Omental fat pad (tissue), 4 donors: ENCODE results near the gene ZDHHC21. TPM values are rescaled to one million over a fixed set of nuclear protein-coding genes. Genes with fewer than 3 reads are reported as not detected.

Experiments used
- ATAC-seq: fragments of 150-250 bp; one replicate; pipeline ENCODE4 v1.9.1; 2016; ENCODE audit warnings: mild to moderate bottlenecking, moderate library complexity; ENCODE audit not compliant: low FRiP score
- DNase-seq: peaks from one replicate; pipeline ENCODE4 v3.0.0-alpha.2; 2019; ENCODE audit warnings: low spot score
- total RNA-seq, 4 donors: library from RNA; depleted of rRNA; stranded (reverse); fragments of >200 nt; gene quantifications; one replicate each; pipeline ENCODE4 v1.1.0, GENCODE V29; 2016
- TF ChIP-seq, protein P1 (sequence below), 3 donors: fragments of 450-650 bp; IDR thresholded peaks; one replicate each; pipeline ENCODE4 v1.5.1; 2016 to 2017; ENCODE audit warnings: antibody characterized with exemption in 3 of 3, mild to moderate bottlenecking in 3 of 3, moderate library complexity in 2 of 3

ZDHHC21 gene
- total RNA-seq, 4 donors from 2014 or later = 7.7 to 11.2 (median 8.3) TPM

DNA sequence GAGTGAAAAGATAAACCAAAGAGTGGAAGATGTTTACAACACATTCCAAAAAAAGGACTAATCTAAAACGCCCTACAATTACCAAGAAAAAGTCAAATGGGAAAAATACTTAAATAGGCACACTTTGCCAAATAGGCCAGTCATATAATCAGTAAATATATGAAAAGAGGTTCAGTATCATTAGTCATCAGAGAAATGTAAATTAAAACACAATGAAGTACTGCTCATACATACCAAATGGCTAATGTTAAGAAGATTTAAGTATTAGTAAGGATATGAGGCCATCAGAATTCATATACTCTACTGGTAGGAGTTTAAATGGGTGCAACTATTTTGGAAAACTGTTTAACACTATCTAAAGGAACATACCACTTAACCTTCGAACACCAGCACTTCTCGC, 47.6 kb downstream of the ZDHHC21 start:
- no peak for DNase-seq
- TF ChIP-seq, protein P1, sequence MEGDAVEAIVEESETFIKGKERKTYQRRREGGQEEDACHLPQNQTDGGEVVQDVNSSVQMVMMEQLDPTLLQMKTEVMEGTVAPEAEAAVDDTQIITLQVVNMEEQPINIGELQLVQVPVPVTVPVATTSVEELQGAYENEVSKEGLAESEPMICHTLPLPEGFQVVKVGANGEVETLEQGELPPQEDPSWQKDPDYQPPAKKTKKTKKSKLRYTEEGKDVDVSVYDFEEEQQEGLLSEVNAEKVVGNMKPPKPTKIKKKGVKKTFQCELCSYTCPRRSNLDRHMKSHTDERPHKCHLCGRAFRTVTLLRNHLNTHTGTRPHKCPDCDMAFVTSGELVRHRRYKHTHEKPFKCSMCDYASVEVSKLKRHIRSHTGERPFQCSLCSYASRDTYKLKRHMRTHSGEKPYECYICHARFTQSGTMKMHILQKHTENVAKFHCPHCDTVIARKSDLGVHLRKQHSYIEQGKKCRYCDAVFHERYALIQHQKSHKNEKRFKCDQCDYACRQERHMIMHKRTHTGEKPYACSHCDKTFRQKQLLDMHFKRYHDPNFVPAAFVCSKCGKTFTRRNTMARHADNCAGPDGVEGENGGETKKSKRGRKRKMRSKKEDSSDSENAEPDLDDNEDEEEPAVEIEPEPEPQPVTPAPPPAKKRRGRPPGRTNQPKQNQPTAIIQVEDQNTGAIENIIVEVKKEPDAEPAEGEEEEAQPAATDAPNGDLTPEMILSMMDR (IDR thresholded peaks at IDR 0.05) = no peak
- no peak for ATAC-seq

DNA sequence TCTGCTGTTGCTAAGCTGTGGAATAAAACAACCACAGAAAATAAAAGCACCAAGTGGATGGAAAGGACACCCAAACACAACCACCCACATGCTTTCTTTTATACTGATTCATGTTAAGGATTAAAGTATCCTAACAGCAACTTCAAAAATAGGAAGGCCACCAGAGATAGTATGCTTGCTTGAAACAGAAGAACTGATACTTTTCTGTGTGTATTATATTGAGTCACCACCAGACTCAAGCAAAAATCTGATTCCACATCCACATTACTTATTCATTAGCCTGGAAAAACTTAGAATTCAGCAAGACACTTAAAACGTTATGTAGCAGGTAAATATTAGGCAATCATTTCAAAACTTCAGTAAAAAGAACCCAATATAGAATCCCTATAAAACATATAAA, 52.3 kb downstream of the ZDHHC21 start:
- ATAC-seq = no peak
- DNase-seq = no peak
- TF ChIP-seq, protein P1 (IDR thresholded peaks at IDR 0.05) = no peak

DNA sequence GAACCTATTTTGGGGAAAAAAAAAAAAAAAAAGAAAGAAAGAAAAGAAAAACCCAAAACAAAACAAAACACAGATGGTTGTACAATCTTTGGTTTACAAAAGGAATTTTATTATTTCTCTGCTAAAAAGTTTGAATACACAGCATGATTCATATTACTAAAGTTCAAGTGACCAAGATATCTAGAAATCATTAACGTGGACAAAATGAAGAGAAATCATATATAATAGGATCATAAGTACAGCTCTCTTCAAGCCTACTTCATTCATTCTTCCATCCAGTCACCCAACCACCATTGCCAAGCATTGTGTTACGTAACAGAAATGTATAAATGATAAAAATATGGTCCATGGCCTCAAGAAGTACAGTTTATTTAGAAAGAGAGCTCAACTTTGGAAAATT, 52.9 kb downstream of the ZDHHC21 start:
- TF ChIP-seq, protein P1 (IDR thresholded peaks at IDR 0.05) = no peak
- ATAC-seq = no peak
- DNase-seq = no peak

DNA sequence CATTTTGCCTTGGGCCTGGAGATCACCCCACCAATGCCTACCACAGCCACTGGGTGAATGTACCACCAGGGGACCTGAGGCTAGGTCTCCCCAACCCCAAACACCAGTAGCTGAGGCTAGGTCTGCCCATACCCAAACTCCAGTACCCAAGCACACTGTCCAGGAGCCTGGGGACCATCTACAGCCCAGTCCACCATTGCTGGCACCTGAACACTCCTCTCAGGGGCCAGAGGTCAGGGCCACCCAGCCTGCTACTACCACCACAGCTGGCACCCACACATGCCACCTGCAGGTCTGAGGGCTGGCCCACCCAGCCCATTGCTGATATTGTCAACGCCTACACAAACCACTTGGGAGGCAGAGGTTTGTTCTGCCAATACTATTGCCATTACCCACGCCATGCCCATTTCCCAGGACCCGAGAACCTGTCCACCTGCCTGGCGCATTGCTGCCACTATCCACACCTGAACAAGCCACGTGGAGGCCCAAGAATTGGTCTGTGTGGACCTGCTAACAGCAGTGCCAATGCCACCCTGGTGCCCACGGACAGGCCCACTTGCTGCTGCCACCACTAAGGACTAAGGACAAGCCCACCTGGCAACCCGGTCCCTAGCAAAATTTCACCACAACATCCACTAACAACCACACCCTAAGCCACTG, 59.2 kb downstream of the ZDHHC21 start:
- ATAC-seq (no peak), DNase-seq (no peak)
- TF ChIP-seq, protein P1 (IDR thresholded peaks at IDR 0.05) = no peak

DNA sequence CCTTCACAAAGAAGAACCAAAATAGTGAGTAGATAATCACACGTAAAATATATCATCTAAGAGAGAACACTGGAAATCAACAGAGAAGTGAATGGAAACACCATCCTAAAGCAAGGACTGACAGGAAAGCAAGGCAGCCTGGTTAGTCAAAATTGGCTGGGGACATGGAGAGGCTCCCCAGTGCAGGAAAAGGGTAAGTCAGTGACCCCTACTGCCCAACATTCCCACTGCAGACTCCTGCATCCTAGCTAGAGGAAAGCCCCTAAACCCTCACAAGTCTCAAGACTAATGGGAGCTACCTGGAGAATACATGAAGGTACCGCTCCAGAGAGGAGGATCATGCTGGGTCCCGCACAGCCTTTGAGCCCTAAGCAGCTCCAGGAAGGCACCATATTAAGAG, 60.1 kb downstream of the ZDHHC21 start:
- TF ChIP-seq, protein P1 (IDR thresholded peaks at IDR 0.05) = no peak
- ATAC-seq = no peak
- DNase-seq = no peak

DNA sequence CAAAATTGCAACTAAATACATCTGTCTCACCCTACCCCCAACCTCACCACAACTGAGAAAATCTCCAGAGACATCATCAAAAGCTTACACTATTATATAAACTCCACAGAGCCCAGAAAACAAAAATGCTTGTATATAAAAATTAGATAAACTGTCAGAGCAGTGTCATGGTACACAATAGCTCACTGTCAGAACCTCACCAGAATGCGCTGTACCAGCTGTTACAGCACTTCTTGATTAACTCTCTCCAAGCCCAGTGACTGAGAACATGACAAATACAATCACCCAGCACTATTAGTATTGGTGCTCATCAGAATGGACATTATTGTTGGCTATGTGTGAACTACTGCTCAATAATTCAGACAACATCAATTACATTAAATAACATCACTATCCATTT, 65.7 kb downstream of the ZDHHC21 start:
- DNase-seq = no peak
- TF ChIP-seq, protein P1 (IDR thresholded peaks at IDR 0.05) = no peak
- no peak for ATAC-seq

DNA sequence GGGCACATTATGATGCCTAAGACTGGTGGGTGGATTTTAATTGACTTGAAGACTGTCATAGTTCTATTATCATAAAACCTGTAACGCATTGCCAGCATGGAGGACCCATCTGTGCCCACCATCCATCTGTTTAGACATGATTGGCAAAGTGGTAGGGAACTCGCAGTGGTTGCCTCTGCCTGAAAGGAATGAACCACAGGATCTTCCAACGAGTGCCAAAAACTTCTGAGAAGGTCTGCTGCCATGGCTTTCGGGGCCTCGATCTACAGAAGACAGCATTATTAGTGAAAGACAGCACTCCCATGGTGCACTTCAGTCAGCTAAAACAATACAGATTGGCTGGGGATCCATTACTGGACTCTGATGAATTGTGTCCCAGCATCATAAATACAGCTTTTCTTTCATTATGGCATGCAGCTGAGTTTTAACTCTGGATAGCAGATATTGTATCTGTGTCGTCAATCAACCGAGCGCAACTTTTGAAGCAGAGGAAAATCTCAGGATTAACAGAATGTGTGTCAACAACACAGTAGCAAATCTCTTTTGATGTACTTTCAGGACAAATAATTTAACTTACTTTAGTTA, 74.3 kb downstream of the ZDHHC21 start:
- TF ChIP-seq, protein P1 (IDR thresholded peaks at IDR 0.05) = no peak
- ATAC-seq = no peak
- DNase-seq = no peak
